ENCODE data around the gene GAL3ST1. TPM values are rescaled to one million over a fixed set of nuclear protein-coding genes. Genes with fewer than 3 reads are reported as not detected.
A peak's percentile ranks its signal among the peaks of the same experiment; 100 is the strongest.

GAL3ST1 gene
- total and polyA plus RNA-seq, 2 experiments from 2014 or later: 11.4 to 17.1 TPM

- DNase-seq (ENCODE audit: low spot score): no peak
- H4K20me1 ChIP-seq (ENCODE audit: insufficient read depth, poor library complexity, severe bottlenecking): no peaks in the 10 kb centered on the region
- no peaks in the 10 kb centered on the region for H3K36me3 ChIP-seq (replicated peaks; ENCODE audit: insufficient read depth, low read depth)
- H3K27me3 ChIP-seq: no peaks in the 10 kb centered on the region
- no peak for TF ChIP-seq EZH2 (IDR thresholded peaks at IDR 0.05; ENCODE audit: borderline replicate concordance)
- no peak for TF ChIP-seq EZH2phosphoT487 (IDR thresholded peaks at IDR 0.05; ENCODE audit: low read depth, severe bottlenecking, unreplicated experiment)
- TF ChIP-seq CTCF (IDR thresholded peaks at IDR 0.05; ENCODE audit: poor library complexity): no peak
- no peak overlapping the region for H3K4me2 ChIP-seq
- 100% methylated on average over 2 of the region's 2 CpGs for WGBS (ENCODE audit: low lambda C conversion rate, missing lambda C conversion rate)
- peaks cover 3% of the 10 kb centered on the region for H3K79me2 ChIP-seq
- H3K27ac ChIP-seq: no peak overlapping the region
- no peaks in the 10 kb centered on the region for H3K9me2 ChIP-seq (replicated peaks; ENCODE audit: insufficient read depth)
- H3K4me1 ChIP-seq (ENCODE audit: insufficient read depth): peaks cover 37% of the 10 kb centered on the region
- H3K9me3 ChIP-seq (ENCODE audit: low read depth): no peaks in the 10 kb centered on the region
- H2AFZ ChIP-seq: no peak overlapping the region
- H3K4me3 ChIP-seq: no peak overlapping the region
Observed at GRCh38 chr22:30604723-30605122, 30.3 kb upstream of the GAL3ST1 start.

GRCh38 chr22:30603801-30604200, 29.3 kb upstream of the GAL3ST1 start:
- H2AFZ ChIP-seq: no peak overlapping the region
- H3K27ac ChIP-seq: no peak overlapping the region
- H3K9me3 ChIP-seq (ENCODE audit: low read depth): no peaks in the 10 kb centered on the region
- DNase-seq (ENCODE audit: low spot score): no peak
- 75% methylated on average over 3 of the region's 3 CpGs for WGBS (ENCODE audit: low lambda C conversion rate, missing lambda C conversion rate)
- peaks cover 29% of the 10 kb centered on the region for H3K4me1 ChIP-seq (ENCODE audit: insufficient read depth)
- H3K36me3 ChIP-seq (replicated peaks; ENCODE audit: insufficient read depth, low read depth): no peaks in the 10 kb centered on the region
- no peaks in the 10 kb centered on the region for H3K9me2 ChIP-seq (replicated peaks; ENCODE audit: insufficient read depth)
- no peak for TF ChIP-seq EZH2 (IDR thresholded peaks at IDR 0.05; ENCODE audit: borderline replicate concordance)
- TF ChIP-seq CTCF (IDR thresholded peaks at IDR 0.05; ENCODE audit: poor library complexity): no peak
- no peak for TF ChIP-seq EZH2phosphoT487 (IDR thresholded peaks at IDR 0.05; ENCODE audit: low read depth, severe bottlenecking, unreplicated experiment)
- H3K4me2 ChIP-seq: no peak overlapping the region
- no peaks in the 10 kb centered on the region for H3K27me3 ChIP-seq
- no peak overlapping the region for H3K4me3 ChIP-seq
- peaks cover 3% of the 10 kb centered on the region for H3K79me2 ChIP-seq
- H4K20me1 ChIP-seq (ENCODE audit: insufficient read depth, poor library complexity, severe bottlenecking): no peaks in the 10 kb centered on the region

DNA sequence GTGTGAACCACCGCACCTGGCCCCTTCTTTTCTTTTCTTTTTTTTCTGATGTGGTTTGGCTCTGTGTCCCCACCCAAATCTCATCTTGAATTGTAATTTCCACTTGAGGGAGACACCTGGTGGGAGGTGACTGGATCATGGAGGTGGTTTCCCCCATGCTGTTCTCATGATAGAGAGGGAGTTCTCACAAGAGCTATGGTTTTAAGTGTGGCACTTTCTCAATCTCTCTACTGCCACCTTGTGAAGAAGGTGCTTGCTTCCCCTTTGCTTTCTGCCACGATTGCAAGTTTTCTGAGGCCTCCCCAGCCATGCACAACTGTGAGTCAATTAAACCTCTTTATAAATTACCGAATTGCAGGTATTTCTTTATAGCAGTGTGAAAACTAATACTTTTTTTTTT, 27.6 kb upstream of the GAL3ST1 start:
- DNase-seq (ENCODE audit: low spot score): peak; percentile 46

More for the DNA sequence above, 27.6 kb upstream of the GAL3ST1 start:
- Histone ChIP-seq H3K4me2 (no peak overlapping the region), H4K20me1 (ENCODE audit: insufficient read depth, poor library complexity, severe bottlenecking) (no peaks in the 10 kb centered on the region), H3K79me2 (no peaks in the 10 kb centered on the region), H3K9me3 (ENCODE audit: low read depth) (no peaks in the 10 kb centered on the region), H3K36me3 (replicated peaks; ENCODE audit: insufficient read depth, low read depth) (no peaks in the 10 kb centered on the region), H2AFZ (no peak overlapping the region), H3K4me1 (ENCODE audit: insufficient read depth) (peaks cover 12% of the 10 kb centered on the region), H3K27ac (no peak overlapping the region), H3K9me2 (replicated peaks; ENCODE audit: insufficient read depth) (no peaks in the 10 kb centered on the region), H3K27me3 (no peaks in the 10 kb centered on the region), H3K4me3 (no peak overlapping the region)
- no peak for TF ChIP-seq EZH2 (IDR thresholded peaks at IDR 0.05; ENCODE audit: borderline replicate concordance)
- peak; percentile 41 for TF ChIP-seq CTCF (IDR thresholded peaks at IDR 0.05; ENCODE audit: poor library complexity)
- 69% methylated on average over 3 of the region's 3 CpGs for WGBS (ENCODE audit: low lambda C conversion rate, missing lambda C conversion rate)
